ENCODE data around the gene PNLIPRP1. TPM values are rescaled to one million over a fixed set of nuclear protein-coding genes. Genes with fewer than 3 reads are reported as not detected.

Gene PNLIPRP1
- total RNA-seq, 1 experiment from 2014 or later: 1.6 TPM

- POLR2A ChIA-PET: no interaction called here
- H3K27ac ChIP-seq (ENCODE audit: low read depth, low read length): no peak overlapping the region
These were observed 16.6 kb downstream of the PNLIPRP1 start for GRCh38 chr10:116607336-116607735.

More at GRCh38 chr10:116607336-116607735, 16.6 kb downstream of the PNLIPRP1 start:
- H3K4me2 ChIP-seq (ENCODE audit: low read length): no peak overlapping the region
- no peak overlapping the region for H3K9ac ChIP-seq (ENCODE audit: low read length)
- ATAC-seq: no peak
- no peaks in the 10 kb centered on the region; the same call in 1 of the 2 replicates for H4K20me1 ChIP-seq (ENCODE audit: insufficient read depth)
- no peaks in the 10 kb centered on the region for H3K4me1 ChIP-seq (ENCODE audit: control insufficient read depth in 1 of 2, insufficient read depth in 2 of 2, low read length in 2 of 2)
- no peak for DNase-seq (ENCODE audit: low read depth, low spot score)
- no peak overlapping the region for H2AFZ ChIP-seq (ENCODE audit: low read depth, low read length, poor library complexity, severe bottlenecking)
- ChIA-PET CTCF (no interaction called here), RAD21 (ENCODE audit: low non-redundant PET in 1 of 2, low total read pairs in 2 of 2, uncharacterized antibody in 2 of 2, unreplicated experiment in 2 of 2) (no interaction called here)
- no peaks in the 10 kb centered on the region for H3K9me3 ChIP-seq (ENCODE audit: control insufficient read depth in 1 of 2, insufficient read depth in 1 of 2, low read depth in 1 of 2, low read length in 2 of 2)
- intact Hi-C loops (cut with micrococcal nuclease): no loop called here
- no TSS peak for BruUV-seq (replicated peaks)
- H3K79me2 ChIP-seq (ENCODE audit: insufficient read depth, low read length): no peaks in the 10 kb centered on the region
- no peak for TF ChIP-seq REST (IDR thresholded peaks at IDR 0.05; ENCODE audit: low read depth)
- no peak for TF ChIP-seq SP1 (IDR thresholded peaks at IDR 0.05; ENCODE audit: low read depth)
- TF ChIP-seq CBX3 (IDR thresholded peaks at IDR 0.05; ENCODE audit: low read depth): no peak
- no peak for TF ChIP-seq SIN3A (IDR thresholded peaks at IDR 0.05; ENCODE audit: low read depth)
- no peak for TF ChIP-seq JUND (IDR thresholded peaks at IDR 0.05)
- no peak for TF ChIP-seq CEBPB (IDR thresholded peaks at IDR 0.05; ENCODE audit: low read depth)
- no peak for TF ChIP-seq ZFX (IDR thresholded peaks at IDR 0.05)
- TF ChIP-seq MAX (IDR thresholded peaks at IDR 0.05): no peak
- H3K27me3 ChIP-seq (ENCODE audit: insufficient read depth, low read length): 0 out of 2 replicates have a peak, but pooled peaks cover 7% of the 10 kb centered on the region
- H3K9me2 ChIP-seq (ENCODE audit: insufficient read depth): no peaks in the 10 kb centered on the region
- no peaks in the 10 kb centered on the region for H3K36me3 ChIP-seq (ENCODE audit: control insufficient read depth in 1 of 2, insufficient read depth in 2 of 2, low read length in 2 of 2)
- no peak overlapping the region for H3K4me3 ChIP-seq (replicated peaks in 1 of 2; ENCODE audit: low read depth in 1 of 2, low read length in 2 of 2)
